ENCODE data around the gene TSHZ1.

The TSHZ1 gene

GRCh38 chr18:75210274-75211001, at the start of gene TSHZ1:
TSS of gene TSHZ1 (plus strand) at chr18:75210797. CDS start at chr18:75211877, 1,080 bp downstream.
- DNase-seq = peak; percentile 72

GRCh38 chr18:75161256-75162028, 49.2 kb upstream of the TSHZ1 start:
- DNase-seq = no peak

GRCh38 chr18:75162467-75162866, 48.1 kb upstream of the TSHZ1 start:
- DNase-seq = no peak

- DNase-seq = no peak
Observed at GRCh38 chr18:75162978-75163377, 47.6 kb upstream of the TSHZ1 start.

GRCh38 chr18:75163736-75164135, 46.9 kb upstream of the TSHZ1 start:
- DNase-seq = no peak

GRCh38 chr18:75164479-75164878, 46.1 kb upstream of the TSHZ1 start:
- no peak for DNase-seq

- no peak for DNase-seq
Observed at GRCh38 chr18:75165926-75166325, 44.7 kb upstream of the TSHZ1 start.

GRCh38 chr18:75167137-75167536, 43.5 kb upstream of the TSHZ1 start:
- DNase-seq = no peak

- DNase-seq = no peak
Observed at GRCh38 chr18:75167759-75168618, 42.6 kb upstream of the TSHZ1 start.

GRCh38 chr18:75168619-75169018, 42.0 kb upstream of the TSHZ1 start:
- no peak for DNase-seq

- DNase-seq = no peak
Observed at GRCh38 chr18:75169411-75169810, 41.2 kb upstream of the TSHZ1 start.

- DNase-seq = no peak
Observed at GRCh38 chr18:75170022-75170789, 40.4 kb upstream of the TSHZ1 start.

GRCh38 chr18:75170916-75171315, 39.7 kb upstream of the TSHZ1 start:
- peak; percentile 37 for DNase-seq

- DNase-seq = peak; percentile 12
Observed at GRCh38 chr18:75172299-75173124, 38.1 kb upstream of the TSHZ1 start.

GRCh38 chr18:75173125-75173432, 37.5 kb upstream of the TSHZ1 start:
- DNase-seq = no peak

GRCh38 chr18:75173738-75174137, 36.9 kb upstream of the TSHZ1 start:
- DNase-seq = peak; percentile 26

GRCh38 chr18:75176849-75177248, 33.7 kb upstream of the TSHZ1 start:
- no peak for DNase-seq

- no peak for DNase-seq
Observed at GRCh38 chr18:75178376-75178775, 32.2 kb upstream of the TSHZ1 start.

- no peak for DNase-seq
Observed at GRCh38 chr18:75179819-75180600, 30.6 kb upstream of the TSHZ1 start.

GRCh38 chr18:75183524-75183923, 27.1 kb upstream of the TSHZ1 start:
- no peak for DNase-seq

- no peak for DNase-seq
Observed at GRCh38 chr18:75183973-75184493, 26.6 kb upstream of the TSHZ1 start.

Data from right forelimb (tissue), 1 donor.